GM18508 (cell line): ENCODE data around the gene CDK14.
"Not testable (repeated sequence)": the region's sequence is repeated elsewhere in the genome, so short reads cannot be mapped to it uniquely, and the experiment has no call there.

Source experiments
- ATAC-seq: cut with Tn5 transposase; IDR thresholded peaks from one replicate; pipeline ENCODE4 v1.9.1; 2021; ENCODE audit warnings: moderate number of reproducible peaks; ENCODE audit not compliant: insufficient read depth, unreplicated experiment

The CDK14 gene

GRCh38 chr7:90876701-90877100 lies 280.6 kb downstream of the CDK14 start:
- ATAC-seq: no peak

- ATAC-seq: peak; percentile 82
Observed at GRCh38 chr7:90877201-90877600, 281.1 kb downstream of the CDK14 start.

- ATAC-seq: no peak
Observed at GRCh38 chr7:90879924-90880323, 283.8 kb downstream of the CDK14 start.

- ATAC-seq: no peak
Observed at GRCh38 chr7:90886416-90886815, 290.3 kb downstream of the CDK14 start.

GRCh38 chr7:90889210-90889609 lies 293.1 kb downstream of the CDK14 start:
- ATAC-seq: no peak

- ATAC-seq: no peak
Observed at GRCh38 chr7:90889644-90890043, 293.5 kb downstream of the CDK14 start.

GRCh38 chr7:90891529-90891928 lies 295.4 kb downstream of the CDK14 start:
- ATAC-seq: no peak

GRCh38 chr7:90892213-90892612 lies 296.1 kb downstream of the CDK14 start:
- ATAC-seq: peak; percentile 70

GRCh38 chr7:90894122-90894521 lies 298.0 kb downstream of the CDK14 start:
- no peak for ATAC-seq

- ATAC-seq: no peak
Observed at GRCh38 chr7:90896458-90896857, 300.3 kb downstream of the CDK14 start.

- no peak for ATAC-seq
Observed at GRCh38 chr7:90897961-90898469, 301.9 kb downstream of the CDK14 start.

GRCh38 chr7:90900628-90901356 lies 304.7 kb downstream of the CDK14 start:
- ATAC-seq: no peak

GRCh38 chr7:90903841-90904240 lies 307.7 kb downstream of the CDK14 start:
- no peak for ATAC-seq

- no peak for ATAC-seq
Observed at GRCh38 chr7:90910136-90910535, 314.0 kb downstream of the CDK14 start.

GRCh38 chr7:90916319-90916718 lies 320.2 kb downstream of the CDK14 start:
- no peak for ATAC-seq

- ATAC-seq: no peak
Observed at GRCh38 chr7:90917539-90917938, 321.4 kb downstream of the CDK14 start.

GRCh38 chr7:90918303-90918702 lies 322.2 kb downstream of the CDK14 start:
- no peak for ATAC-seq

GRCh38 chr7:90919816-90920215 lies 323.7 kb downstream of the CDK14 start:
- no peak for ATAC-seq

- ATAC-seq: no peak
Observed at GRCh38 chr7:90920336-90920735, 324.2 kb downstream of the CDK14 start.

GRCh38 chr7:90923541-90923997 lies 327.4 kb downstream of the CDK14 start:
- no peak for ATAC-seq

GRCh38 chr7:90928700-90929424 lies 332.7 kb downstream of the CDK14 start:
- ATAC-seq: not testable (repeated sequence)
